Measurements from ENCODE around the gene MACROD2. TPM values are rescaled to one million over a fixed set of nuclear protein-coding genes. Genes with fewer than 3 reads are reported as not detected.

Gene MACROD2
- total RNA-seq, 1 donor from 2014 or later, result 78.2 TPM

GRCh38 chr20:14581731-14582130, 586.4 kb downstream of the MACROD2 start:
- H3K9me3 ChIP-seq, result no peaks in the 10 kb centered on the region
- H3K4me1 ChIP-seq, result no peaks in the 10 kb centered on the region
- H3K27ac ChIP-seq, result no peak overlapping the region
- H3K4me3 ChIP-seq, result no peak overlapping the region
- DNase-seq (no peak), ATAC-seq (no peak)
- intact Hi-C loops (cut with DNase I), result no loop called here
- no peaks in the 10 kb centered on the region for H3K36me3 ChIP-seq
- H3K27me3 ChIP-seq, result no peaks in the 10 kb centered on the region
- TF ChIP-seq CTCF (IDR thresholded peaks at IDR 0.05), result no peak

GRCh38 chr20:14582855-14583254, 587.5 kb downstream of the MACROD2 start:
- intact Hi-C loops (cut with DNase I), result no loop called here
- no peak for ATAC-seq
- Histone ChIP-seq H3K27me3 (no peaks in the 10 kb centered on the region), H3K27ac (no peak overlapping the region), H3K36me3 (no peaks in the 10 kb centered on the region), H3K4me1 (no peaks in the 10 kb centered on the region), H3K9me3 (no peaks in the 10 kb centered on the region), H3K4me3 (no peak overlapping the region)
- no peak for TF ChIP-seq CTCF (IDR thresholded peaks at IDR 0.05)
- DNase-seq, result no peak

GRCh38 chr20:14583413-14583812, 588.1 kb downstream of the MACROD2 start:
- intact Hi-C loops (cut with DNase I), result no loop called here
- no peaks in the 10 kb centered on the region for H3K27me3 ChIP-seq
- TF ChIP-seq CTCF (IDR thresholded peaks at IDR 0.05), result no peak
- H3K4me3 ChIP-seq, result no peak overlapping the region
- H3K27ac ChIP-seq, result no peak overlapping the region
- ATAC-seq, result no peak
- no peaks in the 10 kb centered on the region for H3K4me1 ChIP-seq
- no peaks in the 10 kb centered on the region for H3K36me3 ChIP-seq
- no peaks in the 10 kb centered on the region for H3K9me3 ChIP-seq
- DNase-seq, result no peak

- no peak for TF ChIP-seq CTCF (IDR thresholded peaks at IDR 0.05)
- intact Hi-C loops (cut with DNase I), result no loop called here
- Histone ChIP-seq H3K4me3 (no peak overlapping the region), H3K4me1 (no peaks in the 10 kb centered on the region), H3K9me3 (no peaks in the 10 kb centered on the region), H3K36me3 (no peaks in the 10 kb centered on the region), H3K27ac (no peak overlapping the region), H3K27me3 (no peaks in the 10 kb centered on the region)
- ATAC-seq (no peak), DNase-seq (no peak)
Measured at GRCh38 chr20:14589383-14589782, 594.1 kb downstream of the MACROD2 start.

- H3K9me3 ChIP-seq, result no peaks in the 10 kb centered on the region
- DNase-seq, result no peak
- no peaks in the 10 kb centered on the region for H3K4me1 ChIP-seq
- ATAC-seq, result no peak
- no peaks in the 10 kb centered on the region for H3K36me3 ChIP-seq
- no peak overlapping the region for H3K27ac ChIP-seq
- no peak for TF ChIP-seq CTCF (IDR thresholded peaks at IDR 0.05)
- no peak overlapping the region for H3K4me3 ChIP-seq
- no peaks in the 10 kb centered on the region for H3K27me3 ChIP-seq
- intact Hi-C loops (cut with DNase I), result no loop called here
Measured at GRCh38 chr20:14595051-14595450, 599.7 kb downstream of the MACROD2 start.

GRCh38 chr20:14597206-14597715, 601.9 kb downstream of the MACROD2 start:
- no peaks in the 10 kb centered on the region for H3K27me3 ChIP-seq
- no peak overlapping the region for H3K27ac ChIP-seq
- H3K4me1 ChIP-seq, result no peaks in the 10 kb centered on the region
- no peak for TF ChIP-seq CTCF (IDR thresholded peaks at IDR 0.05)
- no peak for DNase-seq
- no peaks in the 10 kb centered on the region for H3K36me3 ChIP-seq
- no peaks in the 10 kb centered on the region for H3K9me3 ChIP-seq
- H3K4me3 ChIP-seq, result no peak overlapping the region
- ATAC-seq, result no peak
- intact Hi-C loops (cut with DNase I), result no loop called here

All from upper lobe of right lung (tissue), 1 donor.